GM13977 (cell line): ENCODE results near the gene SLC66A2.

Experiments used
- DNase-seq: peaks from one replicate; pipeline ENCODE4 v3.0.0; 2012; ENCODE audit warnings: low spot score
- in situ Hi-C: fragments of 300-500 bp; cut with MboI; formaldehyde crosslinking; loops from one replicate; pipeline ENCODE4 v1.12.0; 2022; ENCODE audit warnings: low sequenced_read_pairs, low pct_unique_long_range_greater_than_20kb, mixed read lengths, inconsistent platforms; ENCODE audit not compliant: unreplicated experiment
- TF ChIP-seq, protein P1 (sequence below): IDR thresholded peaks from 2 replicates; pipeline ENCODE4 v1.5.1; 2012; ENCODE audit warnings: mild to moderate bottlenecking, control low read depth; ENCODE audit not compliant: insufficient read depth; ENCODE audit errors: extremely low read depth, missing control alignments

The SLC66A2 gene

GRCh38 chr18:79947054-79947755, 4.2 kb downstream of the SLC66A2 start:
- TF ChIP-seq, protein P1, sequence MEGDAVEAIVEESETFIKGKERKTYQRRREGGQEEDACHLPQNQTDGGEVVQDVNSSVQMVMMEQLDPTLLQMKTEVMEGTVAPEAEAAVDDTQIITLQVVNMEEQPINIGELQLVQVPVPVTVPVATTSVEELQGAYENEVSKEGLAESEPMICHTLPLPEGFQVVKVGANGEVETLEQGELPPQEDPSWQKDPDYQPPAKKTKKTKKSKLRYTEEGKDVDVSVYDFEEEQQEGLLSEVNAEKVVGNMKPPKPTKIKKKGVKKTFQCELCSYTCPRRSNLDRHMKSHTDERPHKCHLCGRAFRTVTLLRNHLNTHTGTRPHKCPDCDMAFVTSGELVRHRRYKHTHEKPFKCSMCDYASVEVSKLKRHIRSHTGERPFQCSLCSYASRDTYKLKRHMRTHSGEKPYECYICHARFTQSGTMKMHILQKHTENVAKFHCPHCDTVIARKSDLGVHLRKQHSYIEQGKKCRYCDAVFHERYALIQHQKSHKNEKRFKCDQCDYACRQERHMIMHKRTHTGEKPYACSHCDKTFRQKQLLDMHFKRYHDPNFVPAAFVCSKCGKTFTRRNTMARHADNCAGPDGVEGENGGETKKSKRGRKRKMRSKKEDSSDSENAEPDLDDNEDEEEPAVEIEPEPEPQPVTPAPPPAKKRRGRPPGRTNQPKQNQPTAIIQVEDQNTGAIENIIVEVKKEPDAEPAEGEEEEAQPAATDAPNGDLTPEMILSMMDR = no peak
- in situ Hi-C loops = no loop called here
- no peak for DNase-seq

- TF ChIP-seq, protein P1 = no peak
- in situ Hi-C loops = no loop called here
- no peak for DNase-seq
Measured at GRCh38 chr18:79945118-79946042, 6.1 kb downstream of the SLC66A2 start.

DNA sequence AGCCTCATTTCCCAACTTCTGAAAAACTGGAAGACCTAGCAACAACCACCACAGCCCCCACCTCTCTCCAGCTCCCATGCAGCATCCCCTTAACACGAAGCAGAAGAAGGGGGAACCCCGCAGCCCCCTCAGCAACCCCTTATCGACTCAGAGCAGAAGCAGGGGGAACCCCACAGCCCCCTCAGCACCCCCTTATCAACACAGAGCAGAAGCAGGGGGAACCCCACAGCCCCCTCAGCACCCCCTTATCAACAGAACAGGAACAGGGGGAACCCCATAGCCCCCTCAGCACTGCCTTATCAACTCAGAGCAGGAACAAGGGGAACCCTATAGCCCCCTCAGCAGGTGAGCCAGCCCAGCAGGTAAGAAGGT, 6.7 kb downstream of the SLC66A2 start:
- no peak for DNase-seq
- in situ Hi-C loops = no loop called here
- TF ChIP-seq, protein P1 = no peak

GRCh38 chr18:79944126-79944731, 7.2 kb downstream of the SLC66A2 start:
- TF ChIP-seq, protein P1 = no peak
- peak; percentile 46 for DNase-seq
- in situ Hi-C loops = no loop called here

GRCh38 chr18:79943608-79944125, 7.8 kb downstream of the SLC66A2 start:
- in situ Hi-C loops = no loop called here
- TF ChIP-seq, protein P1 = no peak
- no peak for DNase-seq
